SK-N-MC (cell line): ENCODE data around the gene JAKMIP1.

Source experiments
- EZH2 ChIP-seq: fragments of 200-600 bp; sonication (generic); IDR thresholded peaks from one replicate; pipeline ENCODE4 v1.6.1; 2017; ENCODE audit warnings: antibody characterized with exemption
- FOXP2 ChIP-seq: optimal IDR thresholded peaks from 2 replicates; pipeline ENCODE3; 2011; ENCODE audit warnings: mild to moderate bottlenecking, moderate library complexity; ENCODE audit not compliant: insufficient read depth; ENCODE audit errors: extremely low read length, control extremely low read depth
- POLR2AphosphoS5 ChIP-seq: IDR thresholded peaks from 2 replicates; pipeline ENCODE4 v1.6.1; 2012; ENCODE audit warnings: mild to moderate bottlenecking, low read depth, low read length, borderline replicate concordance

DNA sequence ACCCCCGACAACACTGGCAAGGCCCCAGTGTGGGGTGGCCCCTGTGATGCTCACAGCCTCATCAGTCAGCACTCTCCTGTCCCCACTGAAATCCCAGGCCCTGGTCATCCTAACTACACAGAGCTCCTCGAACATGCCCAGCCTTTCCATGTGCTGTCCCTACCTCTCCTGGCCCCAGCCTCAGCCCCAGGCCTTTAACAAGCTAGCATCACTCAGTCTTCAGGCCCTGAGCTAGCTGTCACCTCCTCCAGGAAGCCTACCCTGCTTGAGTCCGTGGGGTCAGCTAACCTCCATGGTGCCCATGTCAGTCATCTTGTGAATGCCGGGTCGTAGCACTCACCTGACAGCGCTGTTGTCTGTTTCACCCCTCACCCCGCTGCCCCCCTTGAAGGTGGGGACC is 156.5 kb downstream of the JAKMIP1 start:
- TF ChIP-seq POLR2AphosphoS5 (no peak), EZH2 (no peak), FOXP2 (no peak)
